ENCODE measurements around the gene ANO1.

ANO1 gene

GRCh38 chr11:70202920-70203750, 125.0 kb downstream of the ANO1 start, which contains the start of gene FADD:
Gene FADD (plus strand): TSS chr11:70203296. CDS start chr11:70203460, 164 bp downstream.
- peak within 1 kb of the TSS; percentile 92 for H3K4me3 ChIP-seq (ENCODE audit: low read depth, low read length)
- TF ChIP-seq, protein P1, sequence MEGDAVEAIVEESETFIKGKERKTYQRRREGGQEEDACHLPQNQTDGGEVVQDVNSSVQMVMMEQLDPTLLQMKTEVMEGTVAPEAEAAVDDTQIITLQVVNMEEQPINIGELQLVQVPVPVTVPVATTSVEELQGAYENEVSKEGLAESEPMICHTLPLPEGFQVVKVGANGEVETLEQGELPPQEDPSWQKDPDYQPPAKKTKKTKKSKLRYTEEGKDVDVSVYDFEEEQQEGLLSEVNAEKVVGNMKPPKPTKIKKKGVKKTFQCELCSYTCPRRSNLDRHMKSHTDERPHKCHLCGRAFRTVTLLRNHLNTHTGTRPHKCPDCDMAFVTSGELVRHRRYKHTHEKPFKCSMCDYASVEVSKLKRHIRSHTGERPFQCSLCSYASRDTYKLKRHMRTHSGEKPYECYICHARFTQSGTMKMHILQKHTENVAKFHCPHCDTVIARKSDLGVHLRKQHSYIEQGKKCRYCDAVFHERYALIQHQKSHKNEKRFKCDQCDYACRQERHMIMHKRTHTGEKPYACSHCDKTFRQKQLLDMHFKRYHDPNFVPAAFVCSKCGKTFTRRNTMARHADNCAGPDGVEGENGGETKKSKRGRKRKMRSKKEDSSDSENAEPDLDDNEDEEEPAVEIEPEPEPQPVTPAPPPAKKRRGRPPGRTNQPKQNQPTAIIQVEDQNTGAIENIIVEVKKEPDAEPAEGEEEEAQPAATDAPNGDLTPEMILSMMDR (IDR thresholded peaks at IDR 0.05; ENCODE audit: borderline replicate concordance, insufficient read depth, low read depth, low read length), result no peak

GRCh38 chr11:70203751-70204465, 125.8 kb downstream of the ANO1 start:
- TF ChIP-seq, protein P1 (IDR thresholded peaks at IDR 0.05; ENCODE audit: borderline replicate concordance, insufficient read depth, low read depth, low read length), result no peak
- peak overlapping the region; percentile 92 for H3K4me3 ChIP-seq (ENCODE audit: low read depth, low read length)

DNA sequence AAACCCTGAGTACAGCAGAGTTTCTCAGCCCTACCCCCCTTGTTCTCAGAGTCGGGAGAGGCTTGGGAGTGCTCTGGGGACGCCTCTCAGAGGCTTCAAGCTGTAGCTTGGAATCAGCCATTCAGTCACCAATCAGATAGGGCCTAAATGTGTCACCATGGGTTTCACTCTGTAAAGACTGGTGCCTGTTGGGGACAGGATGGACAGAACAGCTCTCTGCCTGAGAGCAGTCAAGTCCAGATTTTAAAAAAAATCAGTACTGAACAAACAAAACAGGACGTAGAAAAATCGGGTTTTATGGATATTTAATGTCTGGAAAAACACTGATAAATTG, 126.3 kb downstream of the ANO1 start:
- TF ChIP-seq, protein P1 (IDR thresholded peaks at IDR 0.05; ENCODE audit: borderline replicate concordance, insufficient read depth, low read depth, low read length), result no peak
- peak overlapping the region; percentile 92 for H3K4me3 ChIP-seq (ENCODE audit: low read depth, low read length)

GRCh38 chr11:70205049-70205725, 127.1 kb downstream of the ANO1 start:
- TF ChIP-seq, protein P1 (IDR thresholded peaks at IDR 0.05; ENCODE audit: borderline replicate concordance, insufficient read depth, low read depth, low read length), result no peak

GRCh38 chr11:70205766-70206165, 127.6 kb downstream of the ANO1 start:
- TF ChIP-seq, protein P1 (IDR thresholded peaks at IDR 0.05; ENCODE audit: borderline replicate concordance, insufficient read depth, low read depth, low read length), result no peak

More at GRCh38 chr11:70205049-70205725, 127.1 kb downstream of the ANO1 start:
- no peak overlapping the region for H3K4me3 ChIP-seq (ENCODE audit: low read depth, low read length)

GRCh38 chr11:70206226-70206981, 128.3 kb downstream of the ANO1 start:
- no peak overlapping the region for H3K4me3 ChIP-seq (ENCODE audit: low read depth, low read length)
- TF ChIP-seq, protein P1 (IDR thresholded peaks at IDR 0.05; ENCODE audit: borderline replicate concordance, insufficient read depth, low read depth, low read length), result no peak

More at GRCh38 chr11:70205766-70206165, 127.6 kb downstream of the ANO1 start:
- H3K4me3 ChIP-seq (ENCODE audit: low read depth, low read length), result no peak overlapping the region

All from GM12875 (cell line).